22Rv1 (cell line): Measurements from ENCODE around the gene TCEAL1.

ENCODE experiments used
- CTCF ChIP-seq: fragments of 450-650 bp; IDR thresholded peaks from 2 replicates; pipeline ENCODE4 v1.5.1; 2017; ENCODE audit warnings: mild to moderate bottlenecking
- ZFX ChIP-seq: fragments of 450-650 bp; IDR thresholded peaks from 2 replicates; pipeline ENCODE4 v1.6.1; 2017; ENCODE audit warnings: antibody characterized with exemption, borderline replicate concordance

GRCh38 chrX:103637604-103638338 lies 9.0 kb downstream of the TCEAL1 start:
- TF ChIP-seq CTCF = no peak
- no peak for TF ChIP-seq ZFX
